ENCODE data around the gene ADAMTS17.

Gene ADAMTS17

DNA sequence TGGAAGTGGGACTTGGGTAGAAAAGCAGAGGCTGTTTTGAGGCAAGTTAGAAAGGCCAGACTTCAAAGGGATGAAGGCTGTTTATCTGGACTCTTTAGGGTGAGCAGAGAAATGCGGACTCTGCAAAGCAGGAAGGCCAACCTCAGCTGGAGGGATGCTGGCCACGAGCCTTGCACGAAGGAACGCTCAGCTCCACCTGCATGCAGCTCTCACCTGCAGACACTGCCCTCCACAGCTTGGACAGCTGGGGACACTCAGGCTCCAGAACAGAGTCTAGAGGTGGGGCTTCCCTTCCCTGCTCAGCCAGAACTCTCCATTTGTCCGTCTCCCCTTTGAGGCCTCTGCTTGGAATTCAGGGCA is 229.7 kb downstream of the ADAMTS17 start:
- in situ Hi-C loops (cut with HindIII; ENCODE audit: low sequenced_read_pairs): no loop called here
- H3K4me3 ChIP-seq (ENCODE audit: low read depth, low read length): no peak overlapping the region
- DNase-seq (ENCODE audit: low read depth, low spot score): no peak
- TF ChIP-seq CTCF (IDR thresholded peaks at IDR 0.05; ENCODE audit: low read depth, low read length): no peak

DNA sequence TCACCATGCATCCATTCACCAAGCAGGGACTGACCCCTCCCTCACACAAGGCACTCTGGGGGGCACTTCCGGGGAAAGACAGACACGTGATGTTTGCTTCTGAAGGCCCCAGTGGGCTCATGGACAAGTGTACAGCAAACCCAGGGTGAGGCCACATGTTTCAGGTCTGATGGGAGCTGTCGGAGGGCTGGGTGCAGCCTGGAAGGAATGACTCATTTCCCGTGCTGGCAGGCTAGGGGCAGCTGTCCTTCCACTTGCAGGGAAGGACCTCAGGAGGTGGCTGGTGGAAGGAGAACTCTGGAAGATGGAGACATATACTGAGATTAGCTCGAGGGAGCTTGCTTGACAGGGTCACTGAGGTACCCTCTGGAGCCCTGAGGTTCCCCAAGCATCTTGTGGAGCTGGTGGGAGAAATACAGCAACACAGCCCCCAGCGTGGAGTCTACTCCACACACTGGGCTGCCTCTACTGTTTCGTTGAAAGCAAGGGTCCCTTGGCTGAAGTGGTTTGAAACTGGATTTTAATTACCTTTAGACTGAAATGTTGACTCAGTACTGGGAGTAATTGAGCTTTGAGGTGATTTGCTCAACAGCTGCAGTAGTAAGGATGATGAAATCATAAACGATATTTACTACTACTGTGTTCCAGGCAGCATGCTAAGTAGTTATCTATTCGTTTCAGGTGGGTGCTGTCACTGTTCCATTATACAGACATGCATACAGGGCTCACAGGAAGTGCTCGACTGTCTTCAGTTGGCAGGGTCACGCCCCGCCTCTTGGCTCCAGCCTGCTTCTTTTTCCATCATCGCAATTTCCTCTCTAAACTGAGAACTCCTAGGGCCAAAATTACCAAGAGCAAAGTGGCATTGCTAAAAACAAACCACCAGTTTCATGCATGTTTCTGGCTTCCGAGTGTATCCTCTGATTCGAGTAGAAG is 230.4 kb downstream of the ADAMTS17 start:
- in situ Hi-C loops (cut with HindIII; ENCODE audit: low sequenced_read_pairs): no loop called here
- H3K4me3 ChIP-seq (ENCODE audit: low read depth, low read length): no peak overlapping the region
- no peak for TF ChIP-seq CTCF (IDR thresholded peaks at IDR 0.05; ENCODE audit: low read depth, low read length)
- DNase-seq (ENCODE audit: low read depth, low spot score): peak; percentile 87

- in situ Hi-C loops (cut with HindIII; ENCODE audit: low sequenced_read_pairs): no loop called here
Observed at GRCh38 chr15:100109486-100110035, 232.2 kb downstream of the ADAMTS17 start.

DNA sequence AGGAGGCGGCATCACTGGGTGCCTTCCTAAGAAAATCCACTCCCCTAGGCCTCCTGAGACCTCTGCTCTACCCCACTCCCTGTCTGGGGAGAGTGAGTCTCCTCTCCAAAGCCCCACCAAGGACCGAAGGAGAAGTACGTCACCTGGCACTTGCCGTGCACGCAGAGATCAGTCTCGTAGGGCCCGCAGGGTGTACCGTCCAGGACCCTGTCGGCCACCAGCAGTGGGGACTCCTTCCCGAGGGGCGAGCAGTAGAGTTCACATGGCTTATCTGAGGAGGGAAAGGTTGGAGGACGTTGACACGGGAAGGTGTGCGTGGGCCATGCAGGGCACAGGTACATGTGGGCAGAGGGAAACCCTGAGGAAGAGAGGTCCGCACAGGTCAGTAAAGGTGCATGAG is 232.9 kb downstream of the ADAMTS17 start:
- in situ Hi-C loops (cut with HindIII; ENCODE audit: low sequenced_read_pairs): no loop called here
- no peak for DNase-seq (ENCODE audit: low read depth, low spot score)
- no peak overlapping the region for H3K4me3 ChIP-seq (ENCODE audit: low read depth, low read length)
- no peak for TF ChIP-seq CTCF (IDR thresholded peaks at IDR 0.05; ENCODE audit: low read depth, low read length)

More at GRCh38 chr15:100109486-100110035, 232.2 kb downstream of the ADAMTS17 start:
- no peak for TF ChIP-seq CTCF (IDR thresholded peaks at IDR 0.05; ENCODE audit: low read depth, low read length)
- no peak for DNase-seq (ENCODE audit: low read depth, low spot score)
- H3K4me3 ChIP-seq (ENCODE audit: low read depth, low read length): no peak overlapping the region

- DNase-seq (ENCODE audit: low read depth, low spot score): no peak
- no peak for TF ChIP-seq CTCF (IDR thresholded peaks at IDR 0.05; ENCODE audit: low read depth, low read length)
- no peak overlapping the region for H3K4me3 ChIP-seq (ENCODE audit: low read depth, low read length)
- in situ Hi-C loops (cut with HindIII; ENCODE audit: low sequenced_read_pairs): no loop called here
Observed at GRCh38 chr15:100108346-100108745, 233.4 kb downstream of the ADAMTS17 start.

- no peak for DNase-seq (ENCODE audit: low read depth, low spot score)
- no peak overlapping the region for H3K4me3 ChIP-seq (ENCODE audit: low read depth, low read length)
- in situ Hi-C loops (cut with HindIII; ENCODE audit: low sequenced_read_pairs): no loop called here
- TF ChIP-seq CTCF (IDR thresholded peaks at IDR 0.05; ENCODE audit: low read depth, low read length): no peak
Observed at GRCh38 chr15:100107606-100108225, 234.1 kb downstream of the ADAMTS17 start.

Measured in astrocyte of the spinal cord (primary cell).